NCI-H345 (cell line): ENCODE measurements around the gene CT47A1.
"Not testable (repeated sequence)": the region's sequence is repeated elsewhere in the genome, so short reads cannot be mapped to it uniquely, and the experiment has no call there.

Experiments
- DNase-seq: peaks from one replicate; lab custom pipeline; 2025; lab: John Stamatoyannopoulos, UW

CT47A1 gene

DNA sequence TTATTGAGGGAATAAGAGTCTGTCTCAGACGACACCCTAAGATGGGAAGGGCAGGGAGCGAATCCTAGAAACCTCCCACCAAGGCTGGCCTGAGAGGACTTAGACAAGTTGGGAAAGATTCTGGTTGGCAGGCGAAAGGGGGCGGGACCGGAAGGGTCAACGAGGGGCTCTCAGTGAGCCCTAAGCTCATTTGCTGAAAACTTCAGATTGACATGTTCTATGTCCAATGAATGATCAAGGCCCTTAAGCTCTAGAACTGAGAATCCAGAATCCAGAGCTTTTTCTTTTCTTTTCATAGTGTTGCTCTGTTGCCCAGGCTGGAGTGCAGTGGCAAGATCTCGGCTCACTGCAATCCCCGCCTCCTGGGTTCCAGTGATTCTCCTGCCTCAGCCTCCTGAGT lies at the start of gene CT47A1:
Gene CT47A1, minus strand, starts transcription at position 101 of the 400 bp plus-strand sequence. CDS start 231 bp downstream, outside the sequence.
- not testable (repeated sequence) for DNase-seq

DNA sequence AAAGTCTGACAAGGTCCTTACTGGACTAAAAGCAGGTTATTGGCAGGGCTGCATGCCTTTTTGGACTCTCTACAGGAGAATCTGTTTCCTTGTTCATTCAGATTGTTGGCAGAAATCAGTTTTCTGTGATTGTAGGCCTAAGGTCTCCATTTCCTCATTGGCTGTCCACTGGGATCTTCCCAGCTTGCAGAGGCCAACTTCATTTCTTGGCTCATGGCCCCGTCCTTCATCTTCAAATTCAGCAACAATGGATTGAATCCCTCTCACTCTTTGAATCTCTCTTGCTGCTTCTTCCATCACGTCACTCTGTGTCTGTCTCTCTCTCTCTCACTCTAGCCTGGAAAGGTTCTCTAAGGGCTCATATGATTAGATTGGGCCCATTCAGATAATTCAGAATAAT lies 47.0 kb upstream of the CT47A1 start:
- no peak for DNase-seq

DNA sequence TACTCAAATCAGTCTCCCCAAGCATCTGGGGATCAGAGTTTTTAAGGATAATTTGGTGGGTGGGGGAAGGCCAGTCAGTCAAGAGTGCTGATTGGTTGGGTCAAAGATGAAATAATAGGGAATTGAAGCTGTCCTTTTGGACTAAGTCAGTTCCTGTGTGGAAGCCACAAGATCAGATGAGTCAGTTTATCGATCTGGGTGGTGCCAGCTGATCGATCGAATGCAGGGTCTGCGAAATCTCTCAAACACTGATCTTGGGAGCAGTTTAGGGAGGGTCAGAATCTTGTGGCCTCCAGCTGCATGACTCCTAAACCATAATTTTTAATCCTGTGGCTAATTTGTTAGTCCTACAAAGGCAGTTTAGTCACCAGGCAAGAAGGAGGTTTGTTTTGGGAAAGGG lies 44.5 kb upstream of the CT47A1 start:
- no peak for DNase-seq

DNA sequence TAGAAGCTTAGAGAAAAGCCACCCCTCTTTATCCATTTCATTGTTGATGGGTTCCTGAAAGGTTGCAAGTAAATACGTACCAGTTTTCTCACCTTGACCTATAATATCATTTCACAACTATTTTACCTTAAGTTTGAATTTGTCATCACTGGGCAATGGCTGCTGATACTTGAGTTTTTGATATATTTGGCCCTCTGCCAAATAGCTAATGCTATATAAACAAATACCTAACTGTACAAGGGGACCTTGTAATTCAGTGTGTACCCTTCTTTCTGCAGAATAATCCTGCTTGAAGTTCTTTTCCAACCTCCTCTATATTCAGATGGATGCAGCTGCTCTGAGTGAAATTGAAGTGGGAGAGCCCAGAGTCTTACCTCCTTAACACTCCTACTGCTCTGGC lies 42.9 kb upstream of the CT47A1 start:
- DNase-seq: no peak

DNA sequence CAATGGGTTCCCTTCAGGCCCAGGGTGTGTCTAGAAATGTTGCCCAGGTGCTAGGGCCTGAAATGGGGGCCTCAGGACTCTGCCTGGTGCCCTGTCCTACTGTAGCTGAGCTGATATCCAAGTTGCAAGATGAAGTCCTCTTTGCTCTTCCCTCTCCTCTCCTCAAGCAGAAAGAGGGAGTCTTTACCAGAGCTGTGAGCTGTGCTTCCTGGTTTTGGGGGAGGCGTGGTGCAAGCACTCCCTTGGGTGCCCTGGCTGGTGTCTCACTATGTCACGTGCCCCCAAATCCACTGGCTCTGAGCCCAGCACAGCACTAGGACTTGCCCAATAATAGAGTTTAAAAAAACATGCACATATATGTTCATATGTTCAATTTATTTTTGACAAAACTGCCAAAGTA lies 29.3 kb upstream of the CT47A1 start:
- no peak for DNase-seq

DNA sequence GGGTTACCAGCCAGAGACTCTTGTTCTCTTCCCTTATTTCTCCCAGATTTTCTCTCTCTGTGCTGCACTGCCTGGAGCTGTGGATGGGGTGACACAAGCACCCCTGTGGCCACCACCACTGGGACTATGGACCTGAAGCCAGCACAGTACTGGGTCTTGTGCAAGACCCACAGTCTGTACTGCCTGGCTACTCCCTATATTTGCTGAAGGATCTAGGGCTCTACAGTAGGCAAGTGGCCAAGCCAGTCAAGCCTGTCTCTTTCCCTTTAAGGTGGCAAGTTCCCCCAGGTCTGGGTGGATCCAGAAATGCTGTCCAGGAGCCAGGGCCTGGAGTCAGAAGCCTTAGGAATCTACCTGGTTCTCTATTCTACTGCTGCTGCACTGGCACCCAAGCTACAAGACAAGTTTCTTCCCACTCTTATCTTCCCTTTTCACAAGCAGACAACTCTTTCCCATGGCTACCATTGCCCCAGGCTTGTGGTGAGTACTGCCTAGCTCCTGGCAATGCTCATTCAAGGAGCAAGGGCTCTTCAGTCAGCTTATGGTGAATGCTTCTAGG lies 28.4 kb upstream of the CT47A1 start:
- DNase-seq: no peak

DNA sequence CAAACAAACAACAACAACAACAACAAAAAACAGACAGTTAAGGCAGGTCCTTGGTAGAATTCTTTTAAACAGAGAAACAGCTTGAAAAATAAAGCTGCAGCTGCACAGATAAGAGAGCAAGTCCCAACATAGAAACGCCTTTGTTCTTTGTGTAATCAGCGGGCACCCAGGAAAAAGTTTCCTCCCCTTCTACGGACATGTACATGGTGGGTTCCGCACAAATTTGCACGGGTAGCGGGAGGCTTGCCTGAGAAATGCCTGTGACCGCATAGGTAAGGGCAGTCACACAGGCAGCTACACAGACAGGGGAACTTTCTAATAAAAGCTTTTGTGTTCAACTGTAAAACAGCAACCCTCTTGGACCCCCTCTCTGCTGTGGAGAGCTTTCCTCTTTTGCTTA lies 25.7 kb upstream of the CT47A1 start:
- DNase-seq: no peak

DNA sequence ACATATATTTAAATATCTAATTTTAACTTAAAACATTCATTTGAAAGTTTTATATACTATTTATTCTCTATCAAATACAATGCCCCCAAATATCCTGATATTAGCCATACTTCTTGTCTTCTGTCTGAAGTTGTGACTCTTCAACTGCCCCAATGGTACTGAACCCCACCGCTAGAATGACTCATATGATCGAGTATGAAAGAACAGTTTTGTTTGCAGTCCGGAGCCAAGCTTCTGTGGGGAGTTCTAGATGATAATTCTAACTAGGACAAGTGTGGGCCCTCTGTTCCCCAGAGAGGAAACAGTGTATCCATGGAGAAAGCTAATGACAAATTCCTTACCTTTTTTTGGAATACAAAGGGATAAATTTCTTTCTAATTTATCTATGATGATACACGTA lies 24.7 kb upstream of the CT47A1 start:
- no peak for DNase-seq

DNA sequence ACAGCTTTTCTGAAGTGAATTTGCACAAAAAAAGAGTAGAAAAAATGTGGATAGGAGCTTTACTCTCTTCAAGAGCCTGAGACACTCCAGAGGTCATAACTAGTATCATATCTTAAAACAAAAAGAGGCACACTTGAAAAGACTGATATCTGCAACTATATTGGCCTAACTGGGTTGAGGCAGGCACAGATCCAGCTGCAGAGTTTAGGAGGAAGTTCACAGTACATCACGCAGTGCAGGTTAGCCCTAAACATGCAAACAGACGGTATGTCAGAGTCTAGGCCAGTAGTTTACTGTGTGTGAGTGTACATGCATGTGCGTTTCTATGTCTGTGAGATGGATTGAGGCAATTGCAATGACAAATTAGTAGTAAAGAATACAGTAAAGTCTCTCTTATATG lies 24.2 kb upstream of the CT47A1 start:
- no peak for DNase-seq

DNA sequence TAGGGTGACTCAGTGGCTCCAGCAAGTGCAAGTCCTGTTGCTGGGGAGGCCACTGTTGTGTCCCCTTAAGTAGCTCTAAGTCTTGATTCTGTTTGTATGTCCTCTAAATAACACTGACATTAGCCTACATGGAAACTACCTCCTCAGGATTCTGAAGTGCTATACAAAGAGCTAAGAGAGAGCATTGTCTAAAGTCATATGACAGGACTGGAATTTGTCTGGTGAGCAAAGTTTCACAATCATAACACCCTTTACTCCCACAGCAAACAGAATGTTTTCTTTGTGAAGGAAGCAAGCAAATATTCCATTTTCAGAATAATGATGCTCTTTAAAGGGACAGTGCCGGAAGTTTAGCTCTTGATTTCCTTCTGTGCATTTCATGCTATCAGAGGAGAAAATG lies 23.4 kb upstream of the CT47A1 start:
- DNase-seq: no peak

DNA sequence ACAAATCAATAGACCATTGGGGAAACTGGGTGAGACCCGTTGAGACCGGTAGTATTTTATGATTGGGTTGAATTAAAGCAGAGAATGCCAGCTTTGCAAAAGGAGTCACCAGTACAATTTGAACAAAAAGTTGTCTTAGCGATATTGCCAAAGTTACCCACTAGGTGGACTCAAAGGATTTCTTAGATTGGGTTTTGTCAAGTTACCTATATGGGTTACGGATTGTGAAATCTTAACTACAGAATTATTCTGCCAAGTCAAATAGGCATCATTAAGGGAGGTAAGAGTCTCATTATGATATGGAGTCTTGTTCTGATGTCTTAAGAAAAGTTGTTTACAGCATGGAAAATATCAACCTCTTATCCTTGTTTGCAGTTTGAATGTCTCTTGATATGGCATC lies 15.0 kb upstream of the CT47A1 start:
- DNase-seq: no peak

DNA sequence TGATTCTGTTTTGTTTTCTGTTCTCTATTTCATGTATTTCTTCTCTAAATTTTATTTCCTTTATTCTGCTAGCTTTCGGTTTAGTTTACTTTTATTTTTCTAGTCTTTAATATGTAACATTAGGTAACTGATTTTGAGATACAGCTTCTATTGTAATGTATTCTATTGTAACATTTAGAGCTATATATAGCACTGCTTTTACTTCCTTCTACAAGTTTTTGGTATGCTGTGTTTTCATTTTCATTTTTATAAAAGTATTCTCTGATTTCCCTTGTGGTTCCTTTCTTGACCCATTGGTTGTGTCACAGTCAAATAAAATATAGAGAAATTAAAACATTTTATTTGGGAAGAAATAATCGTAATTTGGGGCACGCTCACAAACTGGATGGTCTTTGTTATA lies 13.9 kb upstream of the CT47A1 start:
- DNase-seq: no peak

DNA sequence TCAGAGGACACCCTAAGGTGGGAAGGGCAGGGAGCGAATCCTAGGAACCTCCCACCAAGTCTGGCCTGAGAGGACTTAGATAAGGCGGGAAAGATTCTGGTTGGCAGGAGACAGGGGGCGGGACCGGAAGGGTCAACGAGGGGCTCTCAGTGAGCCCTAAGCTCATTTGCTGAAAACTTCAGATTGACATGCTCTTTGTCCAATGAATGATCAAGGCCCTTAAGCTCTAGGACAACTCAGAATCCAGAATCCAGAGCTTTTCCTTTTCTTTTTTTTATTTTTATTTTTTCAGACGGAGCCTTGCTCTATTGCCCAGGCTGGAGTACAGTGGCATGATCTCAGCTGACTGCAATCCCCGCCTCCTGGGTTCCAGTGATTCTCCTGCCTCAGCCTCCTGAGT lies 29.1 kb downstream of the CT47A1 start, which contains the start of gene CT47A7:
Gene CT47A7, minus strand, starts transcription at position 101 of the 400 bp plus-strand sequence. CDS start 255 bp downstream, outside the sequence.
- DNase-seq: not testable (repeated sequence)
